Activated T-cell treated with anti-CD3 and anti-CD28 coated beads, Interleukin-2, amount 50 U/mL, for 24 hours (primary cell): ENCODE results near the gene TXNRD2.

ENCODE experiments used
- DNase-seq: peaks from one replicate; pipeline ENCODE4 v3.0.0-alpha.2; 2020
- H3K27ac Mint-ChIP-seq: 2 replicates; pipeline ENCODE4 v1.8.0; 2020; ENCODE audit warnings: mild to moderate bottlenecking, mixed read lengths
- H3K27me3 Mint-ChIP-seq: 2 replicates; pipeline ENCODE4 v1.8.0; 2020; ENCODE audit warnings: mixed read lengths
- H3K36me3 Mint-ChIP-seq: 2 replicates; pipeline ENCODE4 v1.8.0; 2020; ENCODE audit warnings: low read depth, mixed read lengths
- H3K4me1 Mint-ChIP-seq: 2 replicates; pipeline ENCODE4 v1.8.0; 2020; ENCODE audit warnings: low read depth, mixed read lengths
- H3K4me3 Mint-ChIP-seq: 2 replicates; pipeline ENCODE4 v1.8.0; 2020; ENCODE audit warnings: mild to moderate bottlenecking, moderate library complexity, mixed read lengths
- H3K9me3 Mint-ChIP-seq: 2 replicates; pipeline ENCODE4 v1.8.0; 2020; ENCODE audit warnings: mixed read lengths

TXNRD2 gene

GRCh38 chr22:19973551-19974267, 32.1 kb upstream of the TXNRD2 start:
- DNase-seq: no peak
- Mint-ChIP-seq H3K27me3 (no peaks in the 10 kb centered on the region), H3K4me1 (peaks cover 15% of the 10 kb centered on the region), H3K9me3 (no peaks in the 10 kb centered on the region), H3K4me3 (no peak overlapping the region), H3K36me3 (peaks cover 8% of the 10 kb centered on the region), H3K27ac (peak overlapping the region; percentile 14)

DNA sequence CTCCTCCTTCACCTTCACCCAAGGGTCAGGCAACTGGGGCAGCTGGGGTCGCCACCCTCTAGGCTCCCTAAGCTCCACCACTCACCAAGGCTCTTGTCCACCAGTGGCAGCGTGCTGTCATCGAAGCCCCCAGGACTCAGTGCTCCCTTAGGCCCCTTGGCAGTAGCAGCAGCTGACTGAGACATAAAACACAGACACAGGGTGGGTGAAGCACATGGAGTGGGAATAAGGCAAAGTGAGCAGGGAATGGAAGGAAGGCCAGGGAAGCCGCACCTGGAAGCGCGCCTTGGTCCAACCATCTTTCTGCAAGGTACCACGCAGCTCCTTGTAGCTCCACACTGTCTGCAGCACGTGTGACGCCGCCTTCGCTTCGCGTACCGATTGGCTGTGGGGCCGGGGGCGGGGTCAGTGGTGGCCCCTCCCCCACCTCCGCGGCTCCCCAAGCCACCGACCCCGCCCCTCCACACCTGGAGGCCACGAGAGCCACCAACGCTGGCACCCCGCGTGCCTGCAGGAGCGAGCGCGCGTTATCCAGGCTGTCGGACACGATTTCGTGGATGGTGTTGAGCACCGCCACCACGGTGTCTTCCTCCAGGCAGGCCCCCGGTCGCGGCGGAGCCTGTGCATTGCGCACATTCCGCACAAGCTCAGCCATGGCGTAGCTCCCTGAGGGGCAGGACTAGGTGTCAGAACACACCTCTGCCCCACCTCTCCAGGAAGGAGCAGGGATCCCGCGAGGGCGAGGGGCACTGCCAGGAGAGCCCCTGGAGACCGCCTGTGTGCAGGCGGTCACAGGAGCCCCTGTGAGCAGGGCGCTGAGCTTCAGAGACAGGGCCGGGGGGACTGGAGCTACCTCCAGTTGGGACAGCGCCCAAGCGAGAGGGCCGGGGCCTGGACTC, 31.3 kb upstream of the TXNRD2 start:
- Mint-ChIP-seq H3K36me3 (peaks cover 13% of the 10 kb centered on the region), H3K27ac (no peak overlapping the region), H3K4me3 (no peak overlapping the region), H3K9me3 (no peaks in the 10 kb centered on the region), H3K27me3 (no peaks in the 10 kb centered on the region), H3K4me1 (peaks cover 15% of the 10 kb centered on the region)
- DNase-seq: no peak

- peaks cover 15% of the 10 kb centered on the region for H3K4me1 Mint-ChIP-seq
- H3K9me3 Mint-ChIP-seq: no peaks in the 10 kb centered on the region
- H3K27me3 Mint-ChIP-seq: no peaks in the 10 kb centered on the region
- peaks cover 20% of the 10 kb centered on the region for H3K36me3 Mint-ChIP-seq
- H3K4me3 Mint-ChIP-seq: no peak overlapping the region
- peak overlapping the region; percentile 50 for H3K27ac Mint-ChIP-seq
- DNase-seq: no peak
These were observed 30.6 kb upstream of the TXNRD2 start for GRCh38 chr22:19972251-19972650.

DNA sequence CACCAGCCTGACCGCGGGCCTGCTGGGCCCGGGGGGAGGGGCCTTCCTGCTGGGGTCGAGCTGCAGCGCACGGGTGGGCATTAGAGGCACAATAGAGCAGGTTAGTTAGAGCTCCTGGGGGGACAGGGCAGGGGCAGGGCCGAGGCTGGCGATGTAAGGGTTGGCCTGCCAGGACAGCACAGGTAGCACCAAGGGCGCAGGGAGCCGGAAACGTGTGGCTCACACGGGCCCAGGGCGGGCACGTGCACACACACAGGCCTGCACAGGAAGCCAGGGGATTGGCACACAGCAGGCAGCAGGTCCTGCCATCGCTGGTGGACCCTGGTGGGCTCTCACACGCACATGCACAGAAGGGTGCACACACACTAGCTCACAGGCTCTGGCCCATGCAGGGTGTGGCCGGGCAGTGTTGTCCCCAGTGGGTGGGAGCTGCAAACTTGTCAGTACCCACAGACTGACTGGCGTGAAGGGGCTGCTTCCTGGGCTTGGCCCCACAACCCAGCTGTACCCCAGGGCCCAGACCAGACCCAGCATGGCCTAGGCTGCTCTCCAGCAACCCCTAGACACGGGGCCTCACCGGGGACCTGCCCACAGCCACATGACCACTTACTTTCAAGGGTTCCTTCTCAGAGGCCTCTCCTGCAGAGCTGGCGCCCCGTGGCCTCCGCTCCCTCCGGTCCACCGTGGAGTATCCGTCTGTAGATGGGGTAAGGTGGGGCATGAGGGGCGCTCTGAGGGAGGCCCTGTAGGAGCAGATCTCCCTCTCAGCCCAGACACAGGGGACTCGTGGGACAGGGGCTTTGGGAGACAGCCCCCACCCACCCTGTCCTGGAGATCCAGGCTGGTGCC, 29.9 kb upstream of the TXNRD2 start:
- no peak overlapping the region for H3K4me3 Mint-ChIP-seq
- H3K4me1 Mint-ChIP-seq: peaks cover 15% of the 10 kb centered on the region
- DNase-seq: no peak
- H3K36me3 Mint-ChIP-seq: peaks cover 27% of the 10 kb centered on the region
- peak overlapping the region; percentile 50 for H3K27ac Mint-ChIP-seq
- H3K27me3 Mint-ChIP-seq: no peaks in the 10 kb centered on the region
- no peaks in the 10 kb centered on the region for H3K9me3 Mint-ChIP-seq

- Mint-ChIP-seq H3K27ac (no peak overlapping the region), H3K36me3 (peaks cover 33% of the 10 kb centered on the region), H3K27me3 (no peaks in the 10 kb centered on the region), H3K4me1 (peaks cover 15% of the 10 kb centered on the region), H3K9me3 (no peaks in the 10 kb centered on the region), H3K4me3 (no peak overlapping the region)
- peak; percentile 89 for DNase-seq
These were observed 29.1 kb upstream of the TXNRD2 start for GRCh38 chr22:19970479-19971275.

DNA sequence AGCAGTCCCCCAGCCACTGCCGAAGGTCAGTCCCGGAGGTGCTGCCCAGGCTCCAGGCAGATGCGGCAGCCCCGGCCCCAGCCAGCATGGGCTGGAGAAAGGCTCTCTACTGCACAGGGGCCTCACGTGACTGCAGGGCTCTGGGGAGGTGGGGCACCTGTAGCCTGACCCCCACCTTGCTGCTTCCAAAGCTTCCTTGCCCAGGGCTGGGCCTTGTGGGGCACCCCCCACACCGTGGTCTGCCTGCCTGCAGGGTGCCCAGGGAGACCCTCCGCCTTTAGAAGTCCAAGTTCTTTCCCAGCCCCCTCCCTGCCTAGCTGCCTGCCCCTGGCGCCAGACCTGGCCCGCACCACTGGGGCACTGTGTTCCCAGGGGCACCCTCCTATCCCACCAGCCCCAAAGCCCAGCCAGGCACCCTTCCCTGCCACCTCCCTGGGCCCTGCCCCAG, 28.4 kb upstream of the TXNRD2 start:
- Mint-ChIP-seq H3K4me1 (peaks cover 12% of the 10 kb centered on the region), H3K27ac (no peak overlapping the region), H3K36me3 (peaks cover 36% of the 10 kb centered on the region), H3K9me3 (no peaks in the 10 kb centered on the region), H3K27me3 (no peaks in the 10 kb centered on the region), H3K4me3 (no peak overlapping the region)
- no peak for DNase-seq

DNA sequence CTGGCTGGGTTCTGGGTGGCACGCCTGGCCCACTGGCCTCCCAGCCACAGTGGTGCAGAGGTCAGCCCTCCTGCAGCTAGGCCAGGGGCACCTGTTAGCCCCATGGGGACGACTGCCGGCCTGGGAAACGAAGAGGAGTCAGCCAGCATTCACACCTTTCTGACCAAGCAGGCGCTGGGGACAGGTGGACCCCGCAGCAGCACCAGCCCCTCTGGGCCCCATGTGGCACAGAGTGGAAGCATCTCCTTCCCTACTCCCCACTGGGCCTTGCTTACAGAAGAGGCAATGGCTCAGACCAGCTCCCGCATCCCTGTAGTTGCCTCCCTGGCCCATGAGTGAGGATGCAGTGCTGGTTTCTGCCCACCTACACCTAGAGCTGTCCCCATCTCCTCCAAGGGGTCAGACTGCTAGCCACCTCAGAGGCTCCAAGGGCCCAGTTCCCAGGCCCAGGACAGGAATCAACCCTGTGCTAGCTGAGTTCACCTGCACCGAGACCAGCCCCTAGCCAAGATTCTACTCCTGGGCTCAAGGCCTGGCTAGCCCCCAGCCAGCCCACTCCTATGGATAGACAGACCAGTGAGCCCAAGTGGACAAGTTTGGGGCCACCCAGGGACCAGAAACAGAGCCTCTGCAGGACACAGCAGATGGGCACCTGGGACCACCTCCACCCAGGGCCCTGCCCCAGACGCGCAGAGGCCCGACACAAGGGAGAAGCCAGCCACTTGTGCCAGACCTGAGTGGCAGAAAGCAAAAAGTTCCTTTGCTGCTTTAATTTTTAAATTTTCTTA, 27.7 kb upstream of the TXNRD2 start:
- no peak overlapping the region for H3K27ac Mint-ChIP-seq
- H3K4me1 Mint-ChIP-seq: peaks cover 10% of the 10 kb centered on the region
- no peaks in the 10 kb centered on the region for H3K9me3 Mint-ChIP-seq
- H3K4me3 Mint-ChIP-seq: no peak overlapping the region
- H3K36me3 Mint-ChIP-seq: peaks cover 44% of the 10 kb centered on the region
- H3K27me3 Mint-ChIP-seq: no peaks in the 10 kb centered on the region
- DNase-seq: no peak

GRCh38 chr22:19968450-19968891, 26.9 kb upstream of the TXNRD2 start:
- no peak overlapping the region for H3K27ac Mint-ChIP-seq

DNA sequence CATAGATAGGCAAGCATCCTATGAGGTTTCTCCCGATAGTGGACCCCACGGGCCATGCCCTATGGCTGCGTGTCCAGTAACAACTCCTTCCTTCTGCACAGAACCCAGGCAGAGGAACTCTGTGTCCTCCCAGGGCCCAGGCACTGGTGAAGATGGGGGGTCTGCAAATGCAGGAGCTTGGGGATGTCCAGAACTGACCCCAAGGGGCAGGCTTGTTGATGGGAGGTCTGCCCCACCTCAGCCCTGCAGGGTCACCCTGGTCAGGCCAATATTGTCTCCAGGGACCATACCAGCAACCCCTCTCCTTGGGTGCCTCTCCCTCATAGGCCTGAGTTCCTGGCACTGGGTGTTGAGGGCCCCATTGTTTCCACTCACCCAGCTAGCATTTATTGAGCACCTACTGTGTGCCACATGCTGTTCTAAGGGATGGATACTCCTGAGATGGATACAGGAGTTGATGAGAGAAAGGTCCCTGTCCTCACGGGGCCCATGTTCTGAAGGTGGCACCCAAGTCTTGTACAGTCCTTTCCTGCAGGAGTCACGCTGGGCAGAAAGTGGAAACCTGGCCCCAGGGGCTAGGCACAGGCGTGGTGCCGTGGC, 26.3 kb upstream of the TXNRD2 start:
- Mint-ChIP-seq H3K4me1 (peaks cover 12% of the 10 kb centered on the region), H3K4me3 (no peak overlapping the region), H3K9me3 (no peaks in the 10 kb centered on the region), H3K36me3 (peaks cover 56% of the 10 kb centered on the region), H3K27me3 (no peaks in the 10 kb centered on the region), H3K27ac (no peak overlapping the region)
- no peak for DNase-seq

More at GRCh38 chr22:19968450-19968891, 26.9 kb upstream of the TXNRD2 start:
- H3K36me3 Mint-ChIP-seq: peaks cover 52% of the 10 kb centered on the region
- no peaks in the 10 kb centered on the region for H3K27me3 Mint-ChIP-seq
- no peak overlapping the region for H3K4me3 Mint-ChIP-seq
- peaks cover 10% of the 10 kb centered on the region for H3K4me1 Mint-ChIP-seq
- no peak for DNase-seq
- no peaks in the 10 kb centered on the region for H3K9me3 Mint-ChIP-seq

DNA sequence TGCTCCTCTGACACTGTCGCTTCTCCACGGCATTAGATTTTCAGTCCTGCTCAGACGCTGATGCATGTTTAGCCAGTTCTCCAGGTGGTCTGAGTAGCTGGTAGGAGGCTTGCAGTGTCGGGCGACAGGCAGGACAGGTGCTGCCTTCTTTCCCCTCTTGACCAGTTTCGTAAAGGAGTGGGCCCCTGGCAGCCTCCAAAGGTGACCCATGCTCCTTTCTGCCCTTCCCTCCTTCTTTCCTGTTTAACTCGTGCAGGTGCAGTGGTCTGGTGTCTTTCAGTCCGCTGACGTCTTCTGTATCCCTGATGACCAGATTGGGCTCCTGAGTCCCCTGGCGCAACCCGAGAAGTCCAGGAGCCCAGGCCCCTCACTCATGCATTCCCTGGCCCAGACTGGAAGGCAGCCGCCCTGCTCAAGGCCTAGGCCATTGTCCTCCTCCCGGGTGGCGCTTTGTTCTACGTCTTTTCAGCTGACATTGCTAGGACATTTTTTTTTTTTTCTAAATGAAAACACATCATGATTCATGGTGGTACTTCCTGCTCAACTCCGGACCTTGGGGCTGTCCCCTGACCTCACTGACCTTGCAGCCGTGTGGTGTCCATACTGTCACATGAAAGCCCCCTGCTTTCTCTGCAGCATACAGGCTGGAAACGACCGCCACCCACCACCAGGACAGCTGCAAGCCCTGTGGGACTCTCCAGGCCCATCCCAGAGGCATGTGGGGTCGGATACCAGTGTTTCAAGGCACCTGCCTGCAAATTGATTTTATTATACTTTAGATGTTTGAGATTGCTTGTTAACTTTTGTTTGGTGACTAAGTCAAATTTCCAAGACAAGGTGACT, 25.5 kb upstream of the TXNRD2 start:
- DNase-seq: no peak
- no peaks in the 10 kb centered on the region for H3K27me3 Mint-ChIP-seq
- no peak overlapping the region for H3K4me3 Mint-ChIP-seq
- H3K27ac Mint-ChIP-seq: no peak overlapping the region
- H3K36me3 Mint-ChIP-seq: peaks cover 60% of the 10 kb centered on the region
- peaks cover 14% of the 10 kb centered on the region for H3K4me1 Mint-ChIP-seq
- no peaks in the 10 kb centered on the region for H3K9me3 Mint-ChIP-seq

- Mint-ChIP-seq H3K27ac (no peak overlapping the region), H3K27me3 (no peaks in the 10 kb centered on the region), H3K4me3 (no peak overlapping the region), H3K36me3 (peaks cover 60% of the 10 kb centered on the region), H3K9me3 (no peaks in the 10 kb centered on the region), H3K4me1 (peaks cover 11% of the 10 kb centered on the region)
- no peak for DNase-seq
These were observed 24.4 kb upstream of the TXNRD2 start for GRCh38 chr22:19965771-19966709.
